SU-DHL-6 (cell line): ENCODE measurements around the gene OR52E4.

Experiments
- H2AFZ ChIP-seq: fragments of 200-600 bp; sonication (generic); 2 replicates; pipeline ENCODE4 v1.6.1; 2014; ENCODE audit warnings: low read depth, mild to moderate bottlenecking, moderate library complexity, mixed read lengths, antibody characterized with exemption, low read length; ENCODE audit not compliant: severe bottlenecking
- H3F3A ChIP-seq: fragments of 200-600 bp; shearing (Covaris generic); 2 replicates; pipeline ENCODE4 v1.6.0; 2016; ENCODE audit warnings: antibody characterized with exemption, mild to moderate bottlenecking; ENCODE audit not compliant: insufficient read depth
- H3K27ac ChIP-seq: fragments of 200-600 bp; sonication (generic); 2 replicates; pipeline ENCODE4 v1.5.1; 2016; ENCODE audit warnings: low read depth, mild to moderate bottlenecking, low read length, moderate library complexity, mixed read lengths
- H3K27me3 ChIP-seq: fragments of 200-600 bp; sonication (generic), shearing (Covaris generic); 2 replicates; pipeline ENCODE4 v1.6.0; 2014; ENCODE audit warnings: mild to moderate bottlenecking, low read length
- H3K36me3 ChIP-seq: fragments of 200-600 bp; sonication (generic); 2 replicates; pipeline ENCODE4 v1.6.1; 2014; ENCODE audit warnings: mild to moderate bottlenecking, low read length, mixed read lengths
- H3K4me2 ChIP-seq: fragments of 300-600, 200-600 bp; shearing (Covaris generic), sonication (generic); 2 replicates; pipeline ENCODE4 v1.6.0; 2014; ENCODE audit warnings: low read length, low read depth, mild to moderate bottlenecking; ENCODE audit not compliant: poor library complexity, severe bottlenecking
- H3K4me3 ChIP-seq: fragments of 200-600 bp; sonication (generic); 2 replicates; pipeline ENCODE4 v1.5.1; 2014; ENCODE audit warnings: antibody characterized with exemption, low read length, mild to moderate bottlenecking, mixed read lengths; ENCODE audit not compliant: insufficient read depth, poor library complexity, severe bottlenecking
- H3K79me2 ChIP-seq: fragments of 200-600 bp; sonication (generic); 2 replicates; pipeline ENCODE4 v1.6.1; 2014; ENCODE audit warnings: mild to moderate bottlenecking, low read length, moderate library complexity; ENCODE audit not compliant: insufficient read depth
- H3K9ac ChIP-seq: fragments of 200-600 bp; sonication (generic); 2 replicates; pipeline ENCODE4 v1.7.0; 2014; ENCODE audit warnings: mild to moderate bottlenecking, low read length
- H3K9me2 ChIP-seq: fragments of 200-600 bp; sonication (generic); replicated peaks from 2 replicates; pipeline ENCODE4 v1.6.1; 2014; ENCODE audit warnings: low read length; ENCODE audit not compliant: insufficient read depth
- H3K9me3 ChIP-seq: fragments of 200-600 bp; sonication (generic); 2 replicates; pipeline ENCODE4 v1.6.1; 2014; ENCODE audit warnings: low read length, mixed read lengths; ENCODE audit not compliant: insufficient read depth
- H4K20me1 ChIP-seq: fragments of 200-600 bp; sonication (generic); 2 replicates; pipeline ENCODE4 v1.6.1; 2014; ENCODE audit warnings: low read depth, mild to moderate bottlenecking, antibody characterized with exemption, low read length, moderate library complexity, mixed read lengths
- EZH2phosphoT487 ChIP-seq: fragments of 200-600 bp; sonication (generic), shearing (Covaris generic); conservative IDR thresholded peaks from 2 replicates; pipeline ENCODE4 v1.6.1; 2018; ENCODE audit warnings: mild to moderate bottlenecking, antibody characterized with exemption, low read length, moderate library complexity, mixed read lengths
- TF ChIP-seq, protein P1 (sequence below): fragments of 200-600 bp; sonication (generic); IDR thresholded peaks from one replicate; pipeline ENCODE4 v1.5.1; 2017; ENCODE audit warnings: antibody characterized with exemption, mild to moderate bottlenecking, low read length, moderate library complexity; ENCODE audit not compliant: insufficient read depth, poor library complexity, severe bottlenecking

The OR52E4 gene

DNA sequence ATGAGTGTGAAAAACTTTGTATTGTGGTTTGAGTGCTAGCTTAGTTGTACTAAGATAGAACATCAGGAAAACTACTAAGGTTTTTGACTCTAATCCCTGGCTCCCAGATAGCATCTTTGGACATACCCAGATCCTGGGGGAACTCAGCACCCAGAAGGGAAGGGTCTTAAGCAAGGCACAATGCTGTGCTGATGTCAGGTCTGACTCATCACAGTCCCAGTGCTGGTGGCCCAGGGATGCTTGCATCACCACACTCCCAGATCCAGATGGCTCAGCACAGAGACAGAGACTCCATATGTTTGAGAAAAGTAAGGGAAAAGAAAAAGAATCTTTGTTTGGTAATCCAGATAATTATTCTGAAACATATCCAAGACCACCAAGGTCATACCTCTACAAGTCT, 43.4 kb downstream of the OR52E4 start:
- no peak overlapping the region for H3K4me3 ChIP-seq
- H3K4me2 ChIP-seq = no peak overlapping the region
- H3K27me3 ChIP-seq = no peaks in the 10 kb centered on the region
- no peaks in the 10 kb centered on the region for H3K9me2 ChIP-seq
- H3K79me2 ChIP-seq = no peaks in the 10 kb centered on the region
- no peaks in the 10 kb centered on the region for H3K9me3 ChIP-seq
- H3K9ac ChIP-seq = no peak overlapping the region
- no peaks in the 10 kb centered on the region for H3K36me3 ChIP-seq
- no peak overlapping the region for H2AFZ ChIP-seq
- TF ChIP-seq, protein P1, sequence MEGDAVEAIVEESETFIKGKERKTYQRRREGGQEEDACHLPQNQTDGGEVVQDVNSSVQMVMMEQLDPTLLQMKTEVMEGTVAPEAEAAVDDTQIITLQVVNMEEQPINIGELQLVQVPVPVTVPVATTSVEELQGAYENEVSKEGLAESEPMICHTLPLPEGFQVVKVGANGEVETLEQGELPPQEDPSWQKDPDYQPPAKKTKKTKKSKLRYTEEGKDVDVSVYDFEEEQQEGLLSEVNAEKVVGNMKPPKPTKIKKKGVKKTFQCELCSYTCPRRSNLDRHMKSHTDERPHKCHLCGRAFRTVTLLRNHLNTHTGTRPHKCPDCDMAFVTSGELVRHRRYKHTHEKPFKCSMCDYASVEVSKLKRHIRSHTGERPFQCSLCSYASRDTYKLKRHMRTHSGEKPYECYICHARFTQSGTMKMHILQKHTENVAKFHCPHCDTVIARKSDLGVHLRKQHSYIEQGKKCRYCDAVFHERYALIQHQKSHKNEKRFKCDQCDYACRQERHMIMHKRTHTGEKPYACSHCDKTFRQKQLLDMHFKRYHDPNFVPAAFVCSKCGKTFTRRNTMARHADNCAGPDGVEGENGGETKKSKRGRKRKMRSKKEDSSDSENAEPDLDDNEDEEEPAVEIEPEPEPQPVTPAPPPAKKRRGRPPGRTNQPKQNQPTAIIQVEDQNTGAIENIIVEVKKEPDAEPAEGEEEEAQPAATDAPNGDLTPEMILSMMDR = no peak
- no peak for TF ChIP-seq EZH2phosphoT487
- no peak overlapping the region for H3K27ac ChIP-seq
- no peaks in the 10 kb centered on the region for H4K20me1 ChIP-seq
- H3F3A ChIP-seq = no peaks in the 10 kb centered on the region

GRCh38 chr11:5928271-5928670, 47.8 kb downstream of the OR52E4 start:
- Histone ChIP-seq H3F3A (no peaks in the 10 kb centered on the region), H3K36me3 (no peaks in the 10 kb centered on the region), H3K27ac (no peak overlapping the region), H3K9ac (no peak overlapping the region), H3K79me2 (no peaks in the 10 kb centered on the region), H2AFZ (no peak overlapping the region), H3K27me3 (no peaks in the 10 kb centered on the region), H4K20me1 (no peaks in the 10 kb centered on the region), H3K4me2 (no peak overlapping the region), H3K4me3 (no peak overlapping the region), H3K9me2 (no peaks in the 10 kb centered on the region), H3K9me3 (no peaks in the 10 kb centered on the region)
- TF ChIP-seq EZH2phosphoT487 = no peak

DNA sequence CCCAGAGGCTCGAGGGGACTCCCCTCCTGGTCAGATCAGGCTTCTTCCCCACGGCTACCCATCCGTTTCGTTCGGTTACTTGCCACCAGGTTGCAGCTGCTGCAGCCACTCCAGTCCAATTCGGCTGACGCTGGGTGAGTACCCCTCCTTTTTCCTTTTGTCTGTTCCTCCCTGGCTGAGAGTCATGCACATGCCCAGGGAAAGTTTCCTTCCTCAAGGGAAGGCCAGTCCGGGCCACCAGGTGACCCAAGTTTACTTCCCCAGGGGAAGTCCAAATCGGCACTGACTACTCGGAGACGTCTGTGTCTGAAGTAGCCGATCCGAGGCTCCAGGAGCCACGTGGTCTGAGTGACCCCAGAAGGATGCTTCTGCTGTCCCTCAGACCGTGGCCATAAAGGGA, 48.4 kb downstream of the OR52E4 start:
- Histone ChIP-seq H3K79me2 (no peaks in the 10 kb centered on the region), H3F3A (no peaks in the 10 kb centered on the region), H3K9me3 (no peaks in the 10 kb centered on the region), H3K4me3 (no peak overlapping the region), H2AFZ (no peak overlapping the region), H3K27ac (no peak overlapping the region), H3K36me3 (no peaks in the 10 kb centered on the region), H3K9me2 (no peaks in the 10 kb centered on the region), H3K9ac (no peak overlapping the region), H3K4me2 (no peak overlapping the region), H3K27me3 (no peaks in the 10 kb centered on the region), H4K20me1 (no peaks in the 10 kb centered on the region)
- TF ChIP-seq, protein P1 = no peak
- TF ChIP-seq EZH2phosphoT487 = no peak

DNA sequence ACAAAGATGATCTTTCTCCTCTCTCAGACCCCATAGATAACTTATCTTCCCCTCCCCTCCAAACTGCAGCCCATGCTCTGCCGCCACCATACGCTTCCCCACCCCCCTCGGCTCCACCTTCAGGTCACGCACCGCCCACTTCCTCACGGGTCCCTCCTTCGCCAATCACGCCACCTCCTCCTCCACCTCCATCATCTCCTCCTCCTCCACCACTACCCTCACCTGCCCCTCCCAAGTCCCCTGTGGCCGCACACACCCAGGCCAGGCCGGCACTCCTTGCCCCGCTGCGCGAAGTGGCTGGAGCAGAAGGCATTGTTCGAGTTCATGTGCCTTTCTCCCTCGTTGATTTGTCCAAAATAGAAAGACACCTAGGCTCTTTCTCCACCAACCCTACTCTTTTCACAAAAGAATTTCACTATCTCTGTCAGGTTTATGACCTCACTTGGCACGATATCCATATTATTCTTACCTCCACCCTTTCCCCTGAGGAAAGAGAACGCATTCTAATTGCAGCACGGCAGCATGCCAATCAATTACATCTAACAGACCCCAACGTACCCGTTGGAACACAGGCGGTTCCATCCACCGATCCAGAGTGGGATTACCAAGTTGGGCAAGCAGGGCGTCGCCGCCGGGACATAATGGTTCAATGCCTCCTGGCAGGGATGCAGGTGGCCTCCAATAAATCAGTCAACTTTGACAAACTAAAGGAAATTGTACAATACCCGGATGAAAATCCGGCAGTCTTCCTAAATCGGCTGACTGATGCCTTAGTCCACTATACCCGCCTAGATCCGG, 49.3 kb downstream of the OR52E4 start:
- Histone ChIP-seq H3F3A (no peaks in the 10 kb centered on the region), H3K27ac (no peak overlapping the region), H3K36me3 (no peaks in the 10 kb centered on the region), H2AFZ (no peak overlapping the region), H3K4me3 (no peak overlapping the region), H3K9me3 (no peaks in the 10 kb centered on the region), H3K9me2 (no peaks in the 10 kb centered on the region), H3K27me3 (no peaks in the 10 kb centered on the region), H4K20me1 (no peaks in the 10 kb centered on the region), H3K79me2 (no peaks in the 10 kb centered on the region), H3K4me2 (no peak overlapping the region), H3K9ac (no peak overlapping the region)
- no peak for TF ChIP-seq EZH2phosphoT487
- TF ChIP-seq, protein P1 = no peak
